C4-2B (cell line): Measurements from ENCODE around the gene OXNAD1.

Experiments used
- ZFX ChIP-seq: fragments of 450-650 bp; IDR thresholded peaks from 2 replicates; pipeline ENCODE4 v1.6.1; 2017
- TF ChIP-seq, protein P1 (sequence below): fragments of 450-650 bp; conservative IDR thresholded peaks from 2 replicates; pipeline ENCODE4 v1.5.1; 2017; ENCODE audit warnings: mild to moderate bottlenecking

DNA sequence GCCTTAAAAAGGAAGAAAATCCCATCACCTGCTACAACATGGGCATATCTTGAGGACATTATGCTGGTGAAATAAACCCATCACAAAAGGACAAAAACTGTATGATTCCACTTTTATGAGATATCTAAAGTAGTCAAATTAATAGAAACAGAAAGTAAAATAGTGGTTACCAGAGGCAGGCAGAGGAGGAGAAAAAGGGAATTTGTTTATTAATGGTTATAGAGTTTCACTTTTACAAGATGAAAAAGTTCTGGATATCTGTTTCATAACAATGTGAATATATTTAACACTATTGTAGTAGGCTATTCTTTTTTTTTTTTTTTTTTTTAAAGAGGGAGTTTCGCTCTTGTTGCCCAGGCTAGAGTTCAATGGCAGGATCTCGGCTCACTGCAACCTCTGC lies 40.7 kb upstream of the OXNAD1 start:
- no peak for TF ChIP-seq ZFX
- TF ChIP-seq, protein P1, sequence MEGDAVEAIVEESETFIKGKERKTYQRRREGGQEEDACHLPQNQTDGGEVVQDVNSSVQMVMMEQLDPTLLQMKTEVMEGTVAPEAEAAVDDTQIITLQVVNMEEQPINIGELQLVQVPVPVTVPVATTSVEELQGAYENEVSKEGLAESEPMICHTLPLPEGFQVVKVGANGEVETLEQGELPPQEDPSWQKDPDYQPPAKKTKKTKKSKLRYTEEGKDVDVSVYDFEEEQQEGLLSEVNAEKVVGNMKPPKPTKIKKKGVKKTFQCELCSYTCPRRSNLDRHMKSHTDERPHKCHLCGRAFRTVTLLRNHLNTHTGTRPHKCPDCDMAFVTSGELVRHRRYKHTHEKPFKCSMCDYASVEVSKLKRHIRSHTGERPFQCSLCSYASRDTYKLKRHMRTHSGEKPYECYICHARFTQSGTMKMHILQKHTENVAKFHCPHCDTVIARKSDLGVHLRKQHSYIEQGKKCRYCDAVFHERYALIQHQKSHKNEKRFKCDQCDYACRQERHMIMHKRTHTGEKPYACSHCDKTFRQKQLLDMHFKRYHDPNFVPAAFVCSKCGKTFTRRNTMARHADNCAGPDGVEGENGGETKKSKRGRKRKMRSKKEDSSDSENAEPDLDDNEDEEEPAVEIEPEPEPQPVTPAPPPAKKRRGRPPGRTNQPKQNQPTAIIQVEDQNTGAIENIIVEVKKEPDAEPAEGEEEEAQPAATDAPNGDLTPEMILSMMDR, result no peak
